ENCODE data around the gene EXD2. TPM values are rescaled to one million over a fixed set of nuclear protein-coding genes. Genes with fewer than 3 reads are reported as not detected.

EXD2 gene
- total RNA-seq, 4 donors from 2014 or later: 19.7 to 34.2 (median 28.0) TPM

DNA sequence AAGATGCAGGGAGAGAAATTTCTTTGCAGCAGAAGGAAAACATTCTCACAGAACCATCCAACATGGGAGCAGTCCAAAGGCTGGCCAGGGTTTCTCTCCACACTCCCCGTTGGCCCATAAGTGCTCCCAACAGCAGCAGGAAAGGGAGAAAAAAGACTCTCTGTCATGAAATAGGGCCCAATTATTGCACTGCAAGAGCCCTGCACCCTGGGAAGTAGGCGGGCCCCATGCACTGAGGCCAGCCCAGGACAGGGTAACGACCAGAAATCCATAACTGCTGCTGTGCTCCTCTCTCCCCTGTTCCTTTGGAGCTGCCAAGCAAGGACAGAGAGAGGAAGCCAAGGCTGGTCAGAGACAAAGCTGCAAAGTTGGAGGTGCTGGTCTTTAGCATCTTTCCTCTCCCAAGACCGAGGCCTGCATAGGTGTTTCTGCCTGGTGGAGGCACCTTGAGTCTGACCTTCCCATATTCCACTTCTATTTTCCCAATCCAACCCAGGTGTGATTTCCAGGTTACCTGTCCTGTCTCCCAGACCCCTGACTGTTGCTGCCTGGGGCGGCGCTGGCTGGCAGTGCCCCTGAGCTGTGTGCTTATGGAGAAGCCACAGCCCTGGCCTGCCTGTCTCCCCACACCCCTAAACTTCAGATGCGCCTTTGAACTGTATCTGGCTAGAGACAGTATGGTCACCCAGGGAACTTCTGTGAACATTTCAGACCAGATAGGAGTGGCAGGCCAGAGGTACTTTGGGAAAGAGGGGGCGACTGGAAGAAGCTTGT, 75.5 kb downstream of the EXD2 start:
- intact Hi-C loops (cut with DNase I): no loop called here
- WGBS: 95% methylated on average over 8 of the region's 8 CpGs
- Histone ChIP-seq H3K27me3 (peaks cover 0 to 8% (median 0%) of the 10 kb centered on the region in 4 donors), H3K9me3 (no peaks in the 10 kb centered on the region), H3K27ac (replicated peaks in 1 of 4) (no peak overlapping the region), H3K4me3 (no peak overlapping the region), H3K4me1 (peaks cover 13 to 49% (median 24%) of the 10 kb centered on the region in 4 donors), H3K36me3 (no peaks in the 10 kb centered on the region)
- TF ChIP-seq POLR2A (IDR thresholded peaks at IDR 0.05; ENCODE audit: low read depth) (no peak), EP300 (IDR thresholded peaks at IDR 0.05) (no peak), CTCF (IDR thresholded peaks at IDR 0.05) (no peak), POLR2AphosphoS5 (IDR thresholded peaks at IDR 0.05) (no peak)
- DNase-seq (ENCODE audit: extremely low spot score): no peak

DNA sequence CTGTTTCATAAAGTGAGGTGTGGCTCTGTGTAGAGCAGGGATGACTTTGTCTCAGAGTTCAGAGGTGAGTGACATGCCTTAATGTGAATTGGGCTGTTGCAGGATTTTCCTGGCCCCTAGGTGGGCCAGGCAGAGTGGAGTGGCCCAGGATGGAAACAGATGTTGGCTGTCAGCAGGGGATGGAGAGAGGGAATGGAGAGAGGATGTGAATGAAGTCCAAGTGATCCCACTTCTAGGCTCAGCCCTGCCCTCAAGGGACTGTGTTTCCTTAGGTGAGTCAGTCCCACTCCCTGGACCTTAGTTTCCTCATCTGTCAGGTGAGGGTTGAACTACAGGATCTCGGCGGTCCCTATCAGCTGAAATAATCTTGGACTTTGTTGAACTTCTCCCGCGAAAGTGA, 76.2 kb downstream of the EXD2 start:
- H3K27ac ChIP-seq (replicated peaks in 1 of 4): no peak overlapping the region
- 100% methylated on average over 4 of the region's 4 CpGs for WGBS
- H3K4me3 ChIP-seq: no peak overlapping the region
- H3K4me1 ChIP-seq: peaks cover 6 to 42% (median 18%) of the 10 kb centered on the region in 4 donors
- H3K27me3 ChIP-seq: peaks cover 0 to under 1% (median 0%) of the 10 kb centered on the region in 4 donors
- no peaks in the 10 kb centered on the region for H3K9me3 ChIP-seq
- no peaks in the 10 kb centered on the region for H3K36me3 ChIP-seq
- intact Hi-C loops (cut with DNase I): no loop called here
- DNase-seq (ENCODE audit: extremely low spot score): no peak
- no peak for TF ChIP-seq POLR2A (IDR thresholded peaks at IDR 0.05; ENCODE audit: low read depth)

DNA sequence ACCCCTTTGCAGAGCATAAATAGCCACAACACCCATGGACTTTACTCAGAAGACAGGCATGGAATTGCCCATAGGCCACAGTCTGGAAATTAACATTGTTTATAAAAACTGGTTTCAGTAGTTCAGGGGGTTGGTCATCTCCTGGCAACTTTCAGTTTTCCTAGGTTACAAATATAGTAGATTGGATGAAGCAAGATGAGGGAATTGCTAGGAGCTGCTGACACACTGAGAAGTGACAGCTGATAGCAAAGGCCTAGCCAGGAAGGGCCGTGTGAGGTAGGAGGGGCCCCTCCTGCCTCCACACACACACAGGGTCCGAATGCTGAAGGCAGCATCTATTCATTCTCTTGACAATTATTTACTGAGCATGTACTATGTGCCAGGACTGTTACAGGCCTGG, 76.9 kb downstream of the EXD2 start:
- no peak overlapping the region for H3K27ac ChIP-seq (replicated peaks in 1 of 4)
- TF ChIP-seq CTCF (IDR thresholded peaks at IDR 0.05): no peak
- TF ChIP-seq EP300 (IDR thresholded peaks at IDR 0.05): no peak
- no peak for TF ChIP-seq POLR2A (IDR thresholded peaks at IDR 0.05; ENCODE audit: low read depth)
- TF ChIP-seq POLR2AphosphoS5 (IDR thresholded peaks at IDR 0.05): no peak
- H3K27me3 ChIP-seq: no peaks in the 10 kb centered on the region
- H3K4me1 ChIP-seq: peaks cover 0 to 36% (median 12%) of the 10 kb centered on the region in 4 donors
- H3K36me3 ChIP-seq: no peaks in the 10 kb centered on the region
- no peak for DNase-seq (ENCODE audit: extremely low spot score)
- intact Hi-C loops (cut with DNase I): no loop called here
- whole genome bisulfite sequencing: 50% methylated on average over 2 of the region's 2 CpGs
- H3K9me3 ChIP-seq: no peaks in the 10 kb centered on the region
- no peak overlapping the region for H3K4me3 ChIP-seq

- Histone ChIP-seq H3K9me3 (no peaks in the 10 kb centered on the region), H3K4me3 (no peak overlapping the region), H3K36me3 (no peaks in the 10 kb centered on the region), H3K27me3 (no peaks in the 10 kb centered on the region), H3K27ac (replicated peaks in 1 of 4) (no peak overlapping the region), H3K4me1 (peaks cover 0 to 34% (median 12%) of the 10 kb centered on the region in 4 donors)
- no peak for DNase-seq (ENCODE audit: extremely low spot score)
- 69% methylated on average over 4 of the region's 4 CpGs for WGBS
- TF ChIP-seq POLR2AphosphoS5 (IDR thresholded peaks at IDR 0.05) (no peak), CTCF (IDR thresholded peaks at IDR 0.05) (no peak), EP300 (IDR thresholded peaks at IDR 0.05) (no peak), POLR2A (IDR thresholded peaks at IDR 0.05; ENCODE audit: low read depth) (no peak)
- intact Hi-C loops (cut with DNase I): no loop called here
Observed at GRCh38 chr14:69268763-69269162, 77.5 kb downstream of the EXD2 start.

GRCh38 chr14:69269381-69269780, 78.1 kb downstream of the EXD2 start:
- no peak for DNase-seq (ENCODE audit: extremely low spot score)
- Histone ChIP-seq H3K27ac (replicated peaks in 1 of 4) (no peak overlapping the region), H3K9me3 (no peaks in the 10 kb centered on the region), H3K36me3 (no peaks in the 10 kb centered on the region), H3K27me3 (no peaks in the 10 kb centered on the region), H3K4me3 (no peak overlapping the region), H3K4me1 (peaks cover 0 to 27% (median 12%) of the 10 kb centered on the region in 4 donors)
- no peak for TF ChIP-seq EP300 (IDR thresholded peaks at IDR 0.05)
- TF ChIP-seq CTCF (IDR thresholded peaks at IDR 0.05): no peak
- no peak for TF ChIP-seq POLR2A (IDR thresholded peaks at IDR 0.05; ENCODE audit: low read depth)
- no peak for TF ChIP-seq POLR2AphosphoS5 (IDR thresholded peaks at IDR 0.05)
- intact Hi-C loops (cut with DNase I): no loop called here
- WGBS: 95% methylated on average over 1 of the region's 1 CpG

Measured in esophagus muscularis mucosa (tissue), 4 donors.